Ectodermal cell (in vitro differentiated cells): ENCODE measurements around the gene CHST4.
"Not testable (repeated sequence)": the region's sequence is repeated elsewhere in the genome, so short reads cannot be mapped to it uniquely, and the experiment has no call there.

Experiments used
- H3K27ac ChIP-seq: 2 replicates; pipeline ENCODE4 v1.7.0; 2013; ENCODE audit warnings: mild to moderate bottlenecking, low read depth, low read length; ENCODE audit not compliant: insufficient read depth, poor library complexity, severe bottlenecking
- H3K27me3 ChIP-seq: 2 replicates; pipeline ENCODE4 v1.7.0; 2013; ENCODE audit warnings: mild to moderate bottlenecking, low read length; ENCODE audit not compliant: insufficient read depth, control insufficient read depth, poor library complexity, severe bottlenecking
- H3K36me3 ChIP-seq: one replicate; pipeline ENCODE4 v1.7.0; 2013; ENCODE audit warnings: low read length; ENCODE audit not compliant: control insufficient read depth, insufficient read depth
- H3K4me1 ChIP-seq: one replicate; pipeline ENCODE4 v1.7.0; 2013; ENCODE audit warnings: low read length; ENCODE audit not compliant: control insufficient read depth, insufficient read depth
- H3K4me3 ChIP-seq: 2 replicates; pipeline ENCODE4 v1.7.0; 2013; ENCODE audit warnings: low read depth, low read length, control low read depth; ENCODE audit not compliant: insufficient read depth
- H3K9me3 ChIP-seq: 2 replicates; pipeline ENCODE4 v1.7.0; 2013; ENCODE audit warnings: mild to moderate bottlenecking, low read length, moderate library complexity; ENCODE audit not compliant: control insufficient read depth
- WGBS, 2 experiments: methylation state at CpG; one replicate each; pipeline ENCODE4 v1.1.7; 2013; ENCODE audit warnings: missing lambda C conversion rate in 2 of 2; 5-methylcytosine and 5-hydroxymethylcytosine counted together

Gene CHST4

DNA sequence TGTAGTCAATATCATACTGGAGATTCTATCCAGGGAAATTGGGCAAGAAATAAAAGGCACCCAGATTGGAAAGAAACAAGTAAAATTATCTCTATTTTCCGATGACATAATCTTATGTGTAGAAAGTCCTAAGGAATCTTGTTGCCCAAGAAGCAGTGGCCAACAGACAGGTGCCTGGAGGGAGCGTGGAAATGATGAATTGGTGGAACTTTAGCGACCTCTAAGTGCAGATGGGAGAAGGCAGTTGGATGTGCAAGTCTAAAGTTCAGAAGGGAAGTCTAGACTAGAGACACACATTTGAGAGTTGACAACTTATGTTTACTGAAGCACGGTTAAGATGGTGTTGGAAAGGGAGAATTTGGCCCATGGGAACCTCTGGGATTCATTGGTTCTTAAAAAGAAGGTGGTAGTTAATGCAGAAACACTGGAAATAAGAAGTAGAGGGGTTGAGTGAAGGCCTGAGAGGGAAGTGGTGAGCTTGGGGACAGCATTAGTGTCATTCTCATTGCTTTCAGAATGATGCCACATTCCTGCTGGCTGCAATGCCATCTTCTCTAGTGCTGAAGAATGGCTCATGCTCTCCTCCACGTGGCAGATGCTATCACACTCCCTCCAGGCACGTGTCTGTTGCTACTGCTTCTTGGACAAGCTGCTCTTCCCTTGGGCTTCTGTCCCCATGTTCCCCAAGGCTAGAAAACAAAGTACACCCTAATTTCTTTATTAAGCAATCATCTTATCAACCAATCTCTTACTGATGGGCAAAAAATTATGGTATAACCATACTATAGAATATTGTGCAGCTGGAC is 26.7 kb downstream of the CHST4 start:
- H3K4me1 ChIP-seq, result no peaks in the 10 kb centered on the region
- H3K36me3 ChIP-seq, result no peaks in the 10 kb centered on the region
- H3K27ac ChIP-seq, result no peak overlapping the region
- no peak overlapping the region for H3K4me3 ChIP-seq
- 45 to 46% methylated on average over 6 of the region's 6 CpGs for WGBS, 2 experiments
- H3K9me3 ChIP-seq, result no peaks in the 10 kb centered on the region
- peaks cover 4% of the 10 kb centered on the region for H3K27me3 ChIP-seq

- H3K4me1 ChIP-seq, result no peaks in the 10 kb centered on the region
- no peak overlapping the region for H3K27ac ChIP-seq
- H3K9me3 ChIP-seq, result no peaks in the 10 kb centered on the region
- WGBS, 2 experiments, result 76 to 78% methylated on average over 1 of the region's 1 CpG
- no peak overlapping the region for H3K4me3 ChIP-seq
- no peaks in the 10 kb centered on the region for H3K36me3 ChIP-seq
- peaks cover 11% of the 10 kb centered on the region for H3K27me3 ChIP-seq
Measured at GRCh38 chr16:71555230-71555891, 29.1 kb downstream of the CHST4 start.

GRCh38 chr16:71557299-71557698 is 31.1 kb downstream of the CHST4 start:
- Histone ChIP-seq H3K27ac (no peak overlapping the region), H3K36me3 (no peaks in the 10 kb centered on the region), H3K4me1 (no peaks in the 10 kb centered on the region), H3K27me3 (peaks cover 11% of the 10 kb centered on the region), H3K9me3 (no peaks in the 10 kb centered on the region), H3K4me3 (no peak overlapping the region)
- 93 to 94% methylated on average over 3 of the region's 3 CpGs for WGBS, 2 experiments

GRCh38 chr16:71557954-71558582 is 31.8 kb downstream of the CHST4 start:
- Histone ChIP-seq H3K27me3 (peaks cover 7% of the 10 kb centered on the region), H3K9me3 (no peaks in the 10 kb centered on the region), H3K4me3 (no peak overlapping the region), H3K36me3 (no peaks in the 10 kb centered on the region), H3K27ac (no peak overlapping the region), H3K4me1 (no peaks in the 10 kb centered on the region)
- WGBS, 2 experiments, result 82 to 83% methylated on average over 3 of the region's 3 CpGs

DNA sequence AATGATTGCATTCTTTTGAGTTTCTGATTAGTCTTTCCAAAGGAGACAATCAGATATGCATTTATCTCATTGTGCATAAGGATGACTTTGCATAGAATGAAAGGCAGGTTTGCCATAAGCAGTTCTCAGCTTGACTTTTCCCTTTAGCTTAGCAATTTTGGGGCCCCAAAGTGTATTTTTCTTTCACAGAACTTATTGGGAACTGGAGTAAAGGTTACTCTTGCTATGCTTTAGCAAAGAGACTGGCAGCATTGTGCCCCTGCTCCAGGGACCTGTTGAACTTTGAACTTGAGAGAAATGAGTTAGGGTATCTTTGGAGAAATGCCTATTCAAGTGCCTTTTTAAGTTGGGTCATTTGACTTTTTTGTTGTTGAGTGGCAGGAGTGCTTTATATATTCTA is 33.6 kb downstream of the CHST4 start:
- Histone ChIP-seq H3K9me3 (no peaks in the 10 kb centered on the region), H3K27ac (no peak overlapping the region), H3K36me3 (no peaks in the 10 kb centered on the region), H3K4me1 (no peaks in the 10 kb centered on the region), H3K4me3 (no peak overlapping the region), H3K27me3 (peaks cover 7% of the 10 kb centered on the region)

- 93 to 94% methylated on average over 8 of the region's 8 CpGs for WGBS, 2 experiments
- not testable (repeated sequence) for H3K27ac ChIP-seq, H3K27me3 ChIP-seq, H3K4me3 ChIP-seq, H3K36me3 ChIP-seq, H3K4me1 ChIP-seq, H3K9me3 ChIP-seq
Measured at GRCh38 chr16:71561886-71562285, 35.7 kb downstream of the CHST4 start.

DNA sequence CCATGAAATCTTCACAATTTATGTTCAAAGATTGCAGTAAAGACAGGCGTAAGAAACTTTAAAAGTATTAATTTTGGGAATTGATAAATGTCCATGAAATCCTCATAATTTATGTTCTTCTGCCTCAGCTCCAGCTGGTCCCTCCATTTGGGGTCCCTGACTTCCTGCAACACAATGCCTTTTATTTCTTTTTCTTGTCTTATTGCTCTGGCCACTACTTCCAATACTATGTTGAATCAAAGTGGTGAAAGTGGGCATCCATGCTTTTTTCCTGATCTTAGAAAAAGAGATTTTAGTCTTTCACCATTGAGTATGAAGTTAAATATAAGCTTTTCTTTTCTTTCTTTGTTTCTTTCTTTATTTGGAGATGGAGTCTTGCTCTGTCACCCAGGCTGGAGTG is 36.3 kb downstream of the CHST4 start:
- no peaks in the 10 kb centered on the region for H3K4me1 ChIP-seq
- no peak overlapping the region for H3K4me3 ChIP-seq
- 82 to 100% methylated on average over 1 of the region's 1 CpG for WGBS, 2 experiments
- no peaks in the 10 kb centered on the region for H3K9me3 ChIP-seq
- H3K27ac ChIP-seq, result no peak overlapping the region
- peaks cover 7% of the 10 kb centered on the region for H3K27me3 ChIP-seq
- H3K36me3 ChIP-seq, result no peaks in the 10 kb centered on the region

- Histone ChIP-seq H3K9me3 (no peaks in the 10 kb centered on the region), H3K36me3 (no peaks in the 10 kb centered on the region), H3K4me1 (no peaks in the 10 kb centered on the region), H3K27me3 (no peaks in the 10 kb centered on the region), H3K27ac (no peak overlapping the region), H3K4me3 (peak overlapping the region; percentile 66)
- 19 to 20% methylated on average over 19 of the region's 19 CpGs for WGBS, 2 experiments
Measured at GRCh38 chr16:71564335-71564967, 38.2 kb downstream of the CHST4 start.

GRCh38 chr16:71565812-71566700 is 39.8 kb downstream of the CHST4 start:
- no peaks in the 10 kb centered on the region for H3K4me1 ChIP-seq
- H3K4me3 ChIP-seq, result no peak overlapping the region
- no peaks in the 10 kb centered on the region for H3K27me3 ChIP-seq
- H3K27ac ChIP-seq, result no peak overlapping the region
- 94 to 97% methylated on average over 9 of the region's 9 CpGs for WGBS, 2 experiments
- H3K9me3 ChIP-seq, result no peaks in the 10 kb centered on the region
- no peaks in the 10 kb centered on the region for H3K36me3 ChIP-seq
